IMR-90 (cell line): ENCODE data around the gene CYP27C1.

ENCODE experiments used
- CEBPB ChIP-seq: IDR thresholded peaks from 2 replicates; pipeline ENCODE4 v1.6.1; 2012; ENCODE audit warnings: low read depth, low read length, improper control_type of control experiment
- CTCF ChIP-seq: conservative IDR thresholded peaks from 2 replicates; pipeline ENCODE4 v1.5.1; 2012; ENCODE audit warnings: mild to moderate bottlenecking, low read depth, low read length, improper control_type of control experiment
- ELK1 ChIP-seq: fragments of 150-350 bp; IDR thresholded peaks from 2 replicates; pipeline ENCODE4 v1.6.1; 2016; ENCODE audit warnings: low read depth, mild to moderate bottlenecking, low read length, moderate library complexity, borderline replicate concordance
- FOS ChIP-seq: fragments of 150-350 bp; IDR thresholded peaks from 2 replicates; pipeline ENCODE4 v1.6.1; 2016; ENCODE audit warnings: low read depth, low read length
- MAFK ChIP-seq: IDR thresholded peaks from 2 replicates; pipeline ENCODE4 v1.6.1; 2012; ENCODE audit warnings: low read depth, low read length, improper control_type of control experiment
- MXI1 ChIP-seq: IDR thresholded peaks from 2 replicates; pipeline ENCODE4 v1.6.1; 2012; ENCODE audit warnings: low read depth, mild to moderate bottlenecking, low read length, moderate library complexity, borderline replicate concordance
- NFE2L2 ChIP-seq: fragments of 150-350 bp; IDR thresholded peaks from 2 replicates; pipeline ENCODE4 v1.6.1; 2016; ENCODE audit warnings: low read depth, mild to moderate bottlenecking, low read length
- POLR2A ChIP-seq: IDR thresholded peaks from 2 replicates; pipeline ENCODE4 v1.6.1; 2012; ENCODE audit warnings: mild to moderate bottlenecking, low read depth, low read length
- RAD21 ChIP-seq: IDR thresholded peaks from 2 replicates; pipeline ENCODE4 v1.6.1; 2012; ENCODE audit warnings: low read length, improper control_type of control experiment
- RCOR1 ChIP-seq: IDR thresholded peaks from 2 replicates; pipeline ENCODE4 v1.6.1; 2012; ENCODE audit warnings: mild to moderate bottlenecking, low read length, improper control_type of control experiment; ENCODE audit not compliant: insufficient replicate concordance
- RFX5 ChIP-seq: IDR thresholded peaks from 2 replicates; pipeline ENCODE4 v1.8.0; 2012; ENCODE audit warnings: low read depth, mild to moderate bottlenecking, low read length, moderate library complexity
- SMC3 ChIP-seq: fragments of 150-350 bp; IDR thresholded peaks from 2 replicates; pipeline ENCODE4 v1.6.1; 2016; ENCODE audit warnings: low read depth, mild to moderate bottlenecking, antibody characterized with exemption, low read length, moderate library complexity
- USF2 ChIP-seq: fragments of 150-350 bp; IDR thresholded peaks from 2 replicates; pipeline ENCODE4 v1.6.1; 2017; ENCODE audit warnings: mild to moderate bottlenecking, antibody characterized with exemption, low read length, low read depth

DNA sequence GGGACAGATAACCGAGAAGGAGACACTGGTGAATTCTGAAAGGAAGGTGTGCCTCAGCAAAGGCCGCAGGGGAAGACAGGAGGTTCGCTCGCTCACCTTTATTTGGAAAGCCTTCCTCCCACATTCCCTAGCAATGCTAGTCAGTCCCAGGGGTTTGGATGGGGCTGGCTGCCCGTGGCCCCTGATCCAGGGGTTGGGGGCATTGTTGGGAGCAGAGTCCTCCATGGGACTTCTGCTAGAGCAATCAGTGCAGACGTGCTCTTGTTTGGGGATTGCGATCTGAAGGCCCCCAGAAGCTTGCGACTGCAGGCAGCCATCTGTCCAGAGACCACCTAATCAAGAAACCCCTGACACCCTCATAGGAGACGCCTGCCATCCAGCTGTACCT lies 6.0 kb upstream of the CYP27C1 start:
- TF ChIP-seq CEBPB (no peak), CTCF (no peak), POLR2A (no peak), ELK1 (no peak), RAD21 (no peak), MAFK (no peak), MXI1 (no peak), RFX5 (no peak), RCOR1 (no peak), FOS (no peak), NFE2L2 (no peak), SMC3 (no peak), USF2 (no peak)
